Upper lobe of right lung (tissue), 1 donor: Measurements from ENCODE around the gene CHMP3. TPM values are rescaled to one million over a fixed set of nuclear protein-coding genes. Genes with fewer than 3 reads are reported as not detected.

Experiments used
- ATAC-seq: fragments of 200-7000 bp; cut with Tn5 transposase; one replicate; pipeline ENCODE4 v1.9.1; 2020; ENCODE audit warnings: mild to moderate bottlenecking, moderate library complexity
- DNase-seq: peaks from one replicate; pipeline ENCODE4 v3.0.0-alpha.2; 2020
- H3K27ac ChIP-seq: fragments of 200-600 bp; one replicate; pipeline ENCODE4 v1.8.0; 2022
- H3K27me3 ChIP-seq: fragments of 200-600 bp; one replicate; pipeline ENCODE4 v1.8.0; 2022; ENCODE audit warnings: mild to moderate bottlenecking
- H3K36me3 ChIP-seq: fragments of 200-600 bp; one replicate; pipeline ENCODE4 v1.8.0; 2022
- H3K4me1 ChIP-seq: fragments of 200-600 bp; one replicate; pipeline ENCODE4 v1.8.0; 2022
- H3K4me3 ChIP-seq: fragments of 200-600 bp; one replicate; pipeline ENCODE4 v1.8.0; 2022; ENCODE audit warnings: mild to moderate bottlenecking
- H3K9me3 ChIP-seq: fragments of 200-600 bp; one replicate; pipeline ENCODE4 v1.8.0; 2022
- intact Hi-C: fragments of 100-400 bp; cut with DNase I; formaldehyde crosslinking; loops from one replicate; pipeline ENCODE4 v1.11.0; 2022
- total RNA-seq: library from RNA; stranded (reverse); fragmentation: NEBNext Ultra II Directional; extraction: Animal tissue kit (Norgen Biotek cat#: 25700); gene quantifications from one replicate; pipeline ENCODE4 v1.2.1, GENCODE V29; 2021
- TF ChIP-seq, protein P1 (sequence below): fragments of 200-600 bp; IDR thresholded peaks from one replicate; pipeline ENCODE4 v1.8.0; 2022; ENCODE audit warnings: antibody characterized with exemption
- donor health status: DM: no; HTN: yes; CAD: no; lungs with severe emphysema.

CHMP3 gene
- total RNA-seq, 1 donor from 2014 or later: 159 TPM

DNA sequence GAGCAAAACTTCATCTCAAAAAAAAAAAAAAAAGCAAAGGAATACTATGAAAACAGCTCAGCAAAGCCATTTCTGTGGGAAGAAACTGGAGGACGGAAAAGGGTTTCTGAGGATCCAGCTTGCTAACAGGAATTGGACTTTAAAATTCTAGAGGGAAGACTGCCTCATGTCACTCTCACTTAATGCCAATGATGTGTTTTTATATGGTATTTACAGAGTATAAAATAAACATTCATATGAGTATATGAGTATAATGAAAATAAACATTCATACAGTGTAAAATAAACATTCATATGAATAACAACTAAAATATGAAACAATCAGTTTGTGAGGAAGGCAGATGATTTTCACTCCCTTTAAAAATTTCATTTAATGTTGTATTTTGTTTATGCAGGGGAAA, 43.9 kb downstream of the CHMP3 start:
- H3K9me3 ChIP-seq: no peaks in the 10 kb centered on the region
- no peak for ATAC-seq
- no peaks in the 10 kb centered on the region for H3K36me3 ChIP-seq
- TF ChIP-seq, protein P1, sequence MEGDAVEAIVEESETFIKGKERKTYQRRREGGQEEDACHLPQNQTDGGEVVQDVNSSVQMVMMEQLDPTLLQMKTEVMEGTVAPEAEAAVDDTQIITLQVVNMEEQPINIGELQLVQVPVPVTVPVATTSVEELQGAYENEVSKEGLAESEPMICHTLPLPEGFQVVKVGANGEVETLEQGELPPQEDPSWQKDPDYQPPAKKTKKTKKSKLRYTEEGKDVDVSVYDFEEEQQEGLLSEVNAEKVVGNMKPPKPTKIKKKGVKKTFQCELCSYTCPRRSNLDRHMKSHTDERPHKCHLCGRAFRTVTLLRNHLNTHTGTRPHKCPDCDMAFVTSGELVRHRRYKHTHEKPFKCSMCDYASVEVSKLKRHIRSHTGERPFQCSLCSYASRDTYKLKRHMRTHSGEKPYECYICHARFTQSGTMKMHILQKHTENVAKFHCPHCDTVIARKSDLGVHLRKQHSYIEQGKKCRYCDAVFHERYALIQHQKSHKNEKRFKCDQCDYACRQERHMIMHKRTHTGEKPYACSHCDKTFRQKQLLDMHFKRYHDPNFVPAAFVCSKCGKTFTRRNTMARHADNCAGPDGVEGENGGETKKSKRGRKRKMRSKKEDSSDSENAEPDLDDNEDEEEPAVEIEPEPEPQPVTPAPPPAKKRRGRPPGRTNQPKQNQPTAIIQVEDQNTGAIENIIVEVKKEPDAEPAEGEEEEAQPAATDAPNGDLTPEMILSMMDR: no peak
- DNase-seq: no peak
- H3K4me3 ChIP-seq: no peak overlapping the region
- intact Hi-C loops: no loop called here
- H3K4me1 ChIP-seq: no peaks in the 10 kb centered on the region
- H3K27me3 ChIP-seq: no peaks in the 10 kb centered on the region
- no peak overlapping the region for H3K27ac ChIP-seq

DNA sequence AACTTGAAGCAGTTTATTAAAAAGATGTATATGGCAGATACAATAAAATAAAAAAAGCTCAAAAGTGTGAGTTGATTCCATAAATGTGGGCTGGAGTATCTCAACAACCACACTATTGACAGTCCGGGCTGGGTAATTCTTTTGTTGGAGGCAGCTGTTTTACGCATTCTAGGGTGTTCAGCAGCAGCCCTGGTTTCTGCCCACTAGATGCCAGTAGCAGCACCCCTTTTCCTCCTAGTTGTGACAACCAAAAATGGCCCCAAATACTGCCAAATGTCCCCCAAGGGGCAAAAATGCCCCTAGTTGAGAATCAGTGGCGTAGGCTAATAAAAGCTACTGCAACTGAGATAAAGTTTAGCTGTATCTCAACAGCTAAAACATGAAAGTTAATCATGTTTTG, 44.8 kb downstream of the CHMP3 start:
- no peaks in the 10 kb centered on the region for H3K4me1 ChIP-seq
- TF ChIP-seq, protein P1: peak; percentile 50
- DNase-seq: no peak
- no peaks in the 10 kb centered on the region for H3K27me3 ChIP-seq
- ATAC-seq: peak; percentile 70
- H3K9me3 ChIP-seq: no peaks in the 10 kb centered on the region
- no peak overlapping the region for H3K4me3 ChIP-seq
- intact Hi-C loops: no loop called here
- H3K36me3 ChIP-seq: no peaks in the 10 kb centered on the region
- no peak overlapping the region for H3K27ac ChIP-seq

DNA sequence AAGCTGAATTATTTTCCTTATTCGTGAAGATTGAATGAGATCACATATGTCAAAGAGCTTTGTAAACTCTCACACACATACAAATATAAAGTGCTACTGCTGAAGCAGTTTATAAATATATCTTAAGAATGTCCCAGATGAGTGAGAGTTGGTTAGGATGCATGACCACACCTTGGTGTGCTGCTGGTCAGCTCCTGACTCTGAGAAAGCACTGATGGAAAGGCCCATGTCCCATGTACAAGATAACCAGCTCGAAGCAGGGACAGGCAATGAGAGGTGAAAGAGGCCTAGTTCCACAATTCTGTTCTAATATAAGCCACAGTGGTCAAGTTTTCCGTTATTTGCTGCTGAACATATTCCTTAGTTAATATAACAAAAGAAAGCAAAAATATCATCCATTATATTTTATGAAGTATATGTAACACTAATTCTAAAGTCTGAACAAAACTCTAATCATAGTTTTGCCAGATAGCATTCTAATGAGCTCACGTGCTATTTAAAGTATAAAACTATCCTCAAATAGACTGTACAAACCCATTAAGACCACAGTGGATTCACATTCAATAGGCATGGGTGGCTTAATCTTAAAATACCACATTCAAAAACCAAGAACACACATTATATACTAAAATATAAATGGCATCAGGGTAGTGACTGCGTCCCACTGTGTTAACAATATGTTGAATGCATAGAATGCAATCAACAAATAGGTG, 49.1 kb downstream of the CHMP3 start:
- intact Hi-C loops: no loop called here
- no peaks in the 10 kb centered on the region for H3K9me3 ChIP-seq
- TF ChIP-seq, protein P1: no peak
- H3K36me3 ChIP-seq: peaks cover 13% of the 10 kb centered on the region
- no peak for DNase-seq
- H3K27ac ChIP-seq: no peak overlapping the region
- peaks cover 10% of the 10 kb centered on the region for H3K4me1 ChIP-seq
- no peaks in the 10 kb centered on the region for H3K27me3 ChIP-seq
- ATAC-seq: no peak
- H3K4me3 ChIP-seq: no peak overlapping the region

DNA sequence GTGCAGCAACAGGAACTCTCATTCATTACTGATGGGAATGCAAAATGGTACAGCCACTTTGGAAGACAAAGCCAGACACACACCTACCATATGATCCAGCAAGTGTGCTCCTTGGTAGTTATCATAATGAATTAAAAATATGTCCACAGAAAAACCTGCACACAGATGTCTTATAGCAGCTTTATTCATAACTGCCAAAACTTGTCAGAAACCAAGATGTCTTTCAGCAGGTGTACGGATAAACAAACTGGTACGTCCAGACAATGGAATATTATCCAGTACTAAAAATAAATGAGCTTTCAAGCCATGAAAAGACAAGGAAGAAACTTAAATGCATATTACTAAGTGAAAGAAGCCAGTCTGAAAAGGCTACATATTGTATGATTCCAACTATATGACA, 50.4 kb downstream of the CHMP3 start:
- Histone ChIP-seq H3K9me3 (no peaks in the 10 kb centered on the region), H3K27ac (no peak overlapping the region), H3K4me1 (peaks cover 10% of the 10 kb centered on the region), H3K4me3 (no peak overlapping the region), H3K27me3 (no peaks in the 10 kb centered on the region), H3K36me3 (peaks cover 25% of the 10 kb centered on the region)
- intact Hi-C loops: no loop called here
- DNase-seq (no peak), ATAC-seq (no peak)
- TF ChIP-seq, protein P1: no peak

DNA sequence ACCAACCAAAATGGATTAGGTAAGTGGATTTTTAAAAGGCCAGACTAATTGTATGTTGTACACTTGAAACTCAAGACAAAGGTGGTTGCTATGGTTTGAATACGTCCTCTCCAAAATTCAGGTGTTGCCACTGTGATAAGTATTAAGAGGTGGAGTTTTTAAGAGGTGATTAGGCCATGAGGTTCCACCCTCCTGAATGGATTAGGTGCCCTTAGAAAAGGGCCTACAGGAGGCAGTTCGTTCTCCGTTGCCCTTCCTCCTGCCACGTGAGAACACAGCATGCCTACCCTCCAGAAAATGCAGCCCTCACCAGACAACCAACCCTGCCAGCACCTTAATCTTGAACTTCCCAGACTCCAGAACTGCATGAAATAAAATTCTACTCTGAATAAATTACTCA, 51.2 kb downstream of the CHMP3 start:
- Histone ChIP-seq H3K27ac (peak overlapping the region; percentile 0), H3K9me3 (no peaks in the 10 kb centered on the region), H3K36me3 (peaks cover 34% of the 10 kb centered on the region), H3K4me3 (no peak overlapping the region), H3K4me1 (peaks cover 10% of the 10 kb centered on the region), H3K27me3 (no peaks in the 10 kb centered on the region)
- ATAC-seq: peak; percentile 82
- DNase-seq: no peak
- intact Hi-C loops: no loop called here
- TF ChIP-seq, protein P1: no peak
